HG03378 (cell line): Measurements from ENCODE around the gene DND1.
A peak's percentile ranks its signal among the peaks of the same experiment; 100 is the strongest.
"Not testable (repeated sequence)": the region's sequence is repeated elsewhere in the genome, so short reads cannot be mapped to it uniquely, and the experiment has no call there.

ENCODE experiments used
- ATAC-seq: cut with Tn5 transposase; IDR thresholded peaks from one replicate; pipeline ENCODE4 v1.9.1; 2021; ENCODE audit warnings: mild to moderate bottlenecking, moderate library complexity; ENCODE audit not compliant: unreplicated experiment

Gene DND1

GRCh38 chr5:140631831-140632365 is 41.5 kb downstream of the DND1 start:
- peak; percentile 26 for ATAC-seq

DNA sequence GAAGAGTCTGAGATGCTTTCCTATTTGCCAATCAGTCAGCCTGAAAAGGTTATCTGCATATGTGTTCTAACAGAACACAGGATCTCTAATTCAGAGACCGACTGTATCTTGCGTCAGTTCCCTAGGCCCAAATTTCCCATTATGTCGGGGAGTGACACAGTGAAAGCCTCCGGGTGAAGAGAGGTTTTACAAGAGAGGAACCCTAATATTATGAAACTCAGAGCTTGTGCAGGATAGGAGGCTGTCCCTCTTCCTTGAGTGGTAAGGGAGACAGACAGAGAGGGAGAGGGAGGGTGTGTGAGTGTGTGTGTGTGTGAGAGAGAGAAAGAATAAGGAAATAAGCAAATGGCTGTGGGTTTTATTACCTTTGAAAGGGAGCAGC is 42.3 kb downstream of the DND1 start:
- ATAC-seq = no peak

GRCh38 chr5:140630292-140631035 is 42.9 kb downstream of the DND1 start:
- no peak for ATAC-seq

DNA sequence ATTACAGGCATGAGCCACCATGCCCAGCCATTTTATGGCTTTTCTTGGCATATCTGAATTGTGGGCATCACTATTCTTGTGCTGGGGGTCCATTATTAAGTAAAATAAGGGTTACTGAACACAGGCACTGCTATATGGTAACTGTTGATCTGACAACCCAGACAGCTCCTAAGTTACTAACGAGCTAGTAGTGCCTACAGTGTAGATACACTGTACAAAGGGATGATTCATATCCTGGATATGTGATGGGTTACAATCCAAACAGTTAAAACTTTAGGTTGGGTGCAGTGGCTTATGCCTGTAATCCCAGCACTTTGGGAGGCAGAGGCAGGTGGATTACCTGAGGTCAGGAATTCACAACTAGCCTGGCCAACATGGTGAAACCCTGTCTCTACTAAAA is 44.7 kb downstream of the DND1 start:
- ATAC-seq = no peak

GRCh38 chr5:140627972-140628371 is 45.4 kb downstream of the DND1 start:
- ATAC-seq = no peak

DNA sequence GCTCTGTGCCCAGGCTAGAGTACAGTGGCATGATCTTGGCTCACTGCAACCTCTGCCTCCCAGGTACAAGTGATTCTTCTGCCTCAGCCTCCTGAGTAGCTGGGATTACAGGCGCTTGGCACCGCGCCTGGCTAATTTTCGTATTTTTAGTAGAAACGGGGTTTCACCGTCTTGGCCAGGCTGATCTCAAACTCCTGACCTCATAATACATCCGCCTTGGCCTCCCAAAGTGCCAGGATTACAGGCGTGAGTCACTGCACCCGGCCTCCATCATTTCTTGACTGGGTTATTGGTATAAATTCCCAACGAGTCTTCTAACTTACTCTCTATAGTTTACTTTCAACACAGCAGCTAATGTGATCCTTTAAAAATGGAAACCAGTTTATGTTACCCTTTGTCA is 48.5 kb downstream of the DND1 start:
- ATAC-seq = not testable (repeated sequence)

GRCh38 chr5:140623061-140623460 is 50.3 kb downstream of the DND1 start:
- not testable (repeated sequence) for ATAC-seq

GRCh38 chr5:140622301-140622700 is 51.1 kb downstream of the DND1 start:
- no peak for ATAC-seq
